NCI-H524 (cell line): ENCODE measurements around the gene AAMDC.
"Not testable (repeated sequence)": the region's sequence is repeated elsewhere in the genome, so short reads cannot be mapped to it uniquely, and the experiment has no call there.

Source experiments
- DNase-seq, 2 experiments: peaks; one replicate each; lab custom pipeline; 2025; lab: John Stamatoyannopoulos, UW

AAMDC gene

GRCh38 chr11:77821349-77821851, 456 bp downstream of the AAMDC start:
- DNase-seq, result peak in 1 of 2 experiments; percentile 43

GRCh38 chr11:77822126-77822525, 1.2 kb downstream of the AAMDC start:
- DNase-seq, result not testable (repeated sequence)

GRCh38 chr11:77823775-77824174, 2.8 kb downstream of the AAMDC start:
- no peak for DNase-seq

- no peak for DNase-seq
These were observed 8.0 kb downstream of the AAMDC start for GRCh38 chr11:77828926-77829325.

- DNase-seq, result no peak
These were observed 12.4 kb downstream of the AAMDC start for GRCh38 chr11:77833302-77833701.

GRCh38 chr11:77842441-77843121, 21.6 kb downstream of the AAMDC start:
- no peak for DNase-seq

GRCh38 chr11:77843700-77844099, 22.8 kb downstream of the AAMDC start:
- not testable (repeated sequence) for DNase-seq

- DNase-seq, result no peak
These were observed 30.6 kb downstream of the AAMDC start for GRCh38 chr11:77851503-77851902.

GRCh38 chr11:77854838-77855237, 33.9 kb downstream of the AAMDC start:
- DNase-seq, result no peak

GRCh38 chr11:77857906-77858457, 37.0 kb downstream of the AAMDC start:
- DNase-seq, result not testable (repeated sequence)

GRCh38 chr11:77861444-77861843, 40.5 kb downstream of the AAMDC start:
- not testable (repeated sequence) for DNase-seq

GRCh38 chr11:77865805-77866204, 44.9 kb downstream of the AAMDC start:
- no peak for DNase-seq

GRCh38 chr11:77866336-77866735, 45.4 kb downstream of the AAMDC start:
- DNase-seq, result peak in 1 of 2 experiments; percentile 3

- DNase-seq, result no peak
These were observed 47.8 kb downstream of the AAMDC start for GRCh38 chr11:77868744-77869143.

GRCh38 chr11:77871855-77872254, 50.9 kb downstream of the AAMDC start:
- no peak for DNase-seq

GRCh38 chr11:77873345-77873744, 52.4 kb downstream of the AAMDC start:
- no peak for DNase-seq

GRCh38 chr11:77874206-77874605, 53.3 kb downstream of the AAMDC start:
- no peak for DNase-seq

GRCh38 chr11:77876045-77876444, 55.1 kb downstream of the AAMDC start:
- DNase-seq, result no peak

- not testable (repeated sequence) for DNase-seq
These were observed 57.3 kb downstream of the AAMDC start for GRCh38 chr11:77878247-77878646.

- DNase-seq, result peak; percentile 3 to 8
These were observed 58.3 kb downstream of the AAMDC start for GRCh38 chr11:77879218-77879617.

GRCh38 chr11:77882396-77882795, 61.5 kb downstream of the AAMDC start:
- no peak for DNase-seq

GRCh38 chr11:77883775-77884174, 62.8 kb downstream of the AAMDC start:
- DNase-seq, result peak in 1 of 2 experiments; percentile 62

- DNase-seq, result no peak
These were observed 63.4 kb downstream of the AAMDC start for GRCh38 chr11:77884186-77884828.
